HuH-7.5 (cell line): ENCODE data around the gene PNPLA2.

Experiments used
- DNase-seq: peaks from one replicate; pipeline ENCODE4 v3.0.0; 2011; ENCODE audit warnings: low spot score

PNPLA2 gene

GRCh38 chr11:819129-819931 is 616 bp downstream of the PNPLA2 start:
- DNase-seq, result peak; percentile 82

- peak; percentile 94 for DNase-seq
Observed at GRCh38 chr11:819943-820649, 1.4 kb downstream of the PNPLA2 start.

DNA sequence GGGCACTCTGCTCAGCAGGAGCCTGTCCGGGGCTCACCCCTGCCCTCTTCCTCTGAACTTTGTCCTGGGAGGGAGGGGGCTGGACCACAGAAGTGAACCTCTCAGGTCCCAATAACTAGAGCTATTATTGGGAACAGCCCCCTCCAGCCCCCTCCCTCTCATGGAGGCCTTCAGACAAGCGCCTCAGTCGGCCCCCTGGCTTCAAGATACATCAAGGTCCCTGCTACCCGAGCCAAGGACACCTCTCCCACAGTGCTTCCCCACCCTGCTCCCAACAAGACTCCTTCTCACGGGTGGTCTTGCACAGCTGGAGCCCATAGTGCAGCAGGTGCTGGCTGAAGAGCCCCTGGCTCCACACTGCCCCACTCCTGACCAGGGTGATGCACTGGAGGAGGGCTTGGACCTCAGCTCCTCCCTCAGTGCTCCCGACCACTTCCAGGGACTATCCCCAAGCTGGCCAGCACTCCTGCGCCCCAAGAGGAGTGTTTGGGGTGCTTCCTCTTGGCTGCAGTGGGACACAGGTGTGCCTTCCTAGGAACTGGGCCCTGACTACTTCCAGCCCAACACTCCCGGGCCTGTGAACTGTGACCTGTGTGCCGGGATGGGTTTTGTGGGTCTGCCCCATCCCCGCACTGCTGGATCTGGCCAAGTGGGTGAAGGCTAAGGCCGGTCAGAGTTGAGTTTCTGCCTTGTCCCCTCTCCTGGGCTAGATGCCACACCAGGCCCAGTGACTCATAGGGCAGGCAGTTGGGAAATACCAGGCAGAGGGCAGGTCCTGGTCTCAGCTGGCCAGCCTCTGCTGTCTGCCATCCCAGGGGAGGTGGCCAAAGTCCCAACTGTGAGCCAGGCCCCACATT is 2.2 kb downstream of the PNPLA2 start:
- DNase-seq, result no peak

DNA sequence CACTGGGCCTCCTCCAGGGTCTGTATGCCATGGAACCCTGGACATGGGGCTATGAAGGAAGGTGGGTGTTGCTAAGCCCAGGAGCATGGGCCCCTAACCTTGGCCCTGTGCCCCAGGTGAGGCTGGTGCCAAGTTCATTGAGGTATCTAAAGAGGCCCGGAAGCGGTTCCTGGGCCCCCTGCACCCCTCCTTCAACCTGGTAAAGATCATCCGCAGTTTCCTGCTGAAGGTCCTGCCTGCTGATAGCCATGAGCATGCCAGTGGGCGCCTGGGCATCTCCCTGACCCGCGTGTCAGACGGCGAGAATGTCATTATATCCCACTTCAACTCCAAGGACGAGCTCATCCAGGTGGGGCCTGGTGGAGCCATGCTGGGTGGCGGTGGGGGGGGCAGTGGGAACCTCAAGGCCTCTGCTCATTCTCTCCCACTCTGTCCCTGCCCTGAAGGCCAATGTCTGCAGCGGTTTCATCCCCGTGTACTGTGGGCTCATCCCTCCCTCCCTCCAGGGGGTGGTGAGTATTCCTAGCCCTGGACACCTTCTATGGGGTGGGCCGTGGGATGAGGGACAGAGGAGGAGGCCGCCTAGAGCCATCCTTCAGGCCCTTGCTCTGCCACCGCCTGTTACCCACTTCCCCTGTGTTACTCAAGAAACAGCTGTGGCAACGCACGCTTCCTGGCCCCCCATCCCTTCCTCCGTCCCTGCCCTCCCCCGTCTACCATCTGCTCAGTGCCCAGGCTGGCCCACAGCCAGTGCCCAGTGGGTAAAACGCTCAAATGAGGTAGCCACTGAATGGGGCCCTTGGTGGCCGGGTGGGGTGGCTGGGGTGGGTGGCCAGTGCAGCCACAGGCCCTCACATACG is 3.0 kb downstream of the PNPLA2 start:
- no peak for DNase-seq

- no peak for DNase-seq
Observed at GRCh38 chr11:823441-824291, 5.0 kb downstream of the PNPLA2 start.

DNA sequence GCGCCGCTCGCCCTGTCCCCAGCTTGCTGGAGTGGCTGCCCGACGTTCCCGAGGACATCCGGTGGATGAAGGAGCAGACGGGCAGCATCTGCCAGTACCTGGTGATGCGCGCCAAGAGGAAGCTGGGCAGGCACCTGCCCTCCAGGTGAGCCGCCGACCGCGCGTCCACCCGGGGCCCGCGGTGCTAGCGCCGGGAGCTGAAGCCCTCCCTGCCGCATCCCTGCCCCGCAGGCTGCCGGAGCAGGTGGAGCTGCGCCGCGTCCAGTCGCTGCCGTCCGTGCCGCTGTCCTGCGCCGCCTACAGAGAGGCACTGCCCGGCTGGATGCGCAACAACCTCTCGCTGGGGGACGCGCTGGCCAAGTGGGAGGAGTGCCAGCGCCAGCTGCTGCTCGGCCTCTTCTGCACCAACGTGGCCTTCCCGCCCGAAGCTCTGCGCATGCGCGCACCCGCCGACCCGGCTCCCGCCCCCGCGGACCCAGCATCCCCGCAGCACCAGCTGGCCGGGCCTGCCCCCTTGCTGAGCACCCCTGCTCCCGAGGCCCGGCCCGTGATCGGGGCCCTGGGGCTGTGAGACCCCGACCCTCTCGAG is 5.7 kb downstream of the PNPLA2 start:
- DNase-seq, result no peak

DNA sequence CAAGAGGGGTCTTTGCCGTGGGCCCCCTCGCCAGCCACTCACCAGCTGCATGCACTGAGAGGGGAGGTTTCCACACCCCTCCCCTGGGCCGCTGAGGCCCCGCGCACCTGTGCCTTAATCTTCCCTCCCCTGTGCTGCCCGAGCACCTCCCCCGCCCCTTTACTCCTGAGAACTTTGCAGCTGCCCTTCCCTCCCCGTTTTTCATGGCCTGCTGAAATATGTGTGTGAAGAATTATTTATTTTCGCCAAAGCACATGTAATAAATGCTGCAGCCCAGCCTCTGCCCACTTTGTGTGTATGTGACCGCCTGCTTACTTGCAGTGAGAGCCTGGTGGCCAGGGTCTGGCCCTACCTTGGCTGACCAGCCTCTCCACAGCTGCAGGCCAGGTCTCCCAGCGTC is 6.2 kb downstream of the PNPLA2 start:
- no peak for DNase-seq

- DNase-seq, result no peak
Observed at GRCh38 chr11:825366-826226, 6.9 kb downstream of the PNPLA2 start.

- no peak for DNase-seq
Observed at GRCh38 chr11:826227-826621, 7.5 kb downstream of the PNPLA2 start.

DNA sequence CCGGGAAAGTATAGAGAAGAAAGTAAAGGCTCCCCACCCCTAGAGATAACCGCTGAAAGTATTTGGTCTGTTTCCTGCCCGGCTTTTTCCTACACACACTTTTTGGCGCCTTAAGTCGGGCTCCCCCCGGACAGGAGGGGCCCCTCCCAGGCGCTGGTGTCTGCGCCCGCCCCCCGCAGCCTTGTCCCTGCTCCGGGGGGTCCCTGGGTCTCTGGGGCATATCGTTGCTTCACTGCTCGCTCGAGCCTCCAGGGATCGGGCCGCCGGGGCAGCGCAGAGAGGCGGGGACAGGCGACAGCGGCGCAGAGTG is 8.1 kb downstream of the PNPLA2 start:
- no peak for DNase-seq

- DNase-seq, result no peak
Observed at GRCh38 chr11:827146-827896, 8.6 kb downstream of the PNPLA2 start.

- no peak for DNase-seq
Observed at GRCh38 chr11:827897-828192, 9.1 kb downstream of the PNPLA2 start, which contains the start of gene CRACR2B. CRACR2B (plus strand) TSS chr11:827919; CDS start chr11:828608, 689 bp downstream.

- no peak for DNase-seq
Observed at GRCh38 chr11:828506-829175, 9.9 kb downstream of the PNPLA2 start.

DNA sequence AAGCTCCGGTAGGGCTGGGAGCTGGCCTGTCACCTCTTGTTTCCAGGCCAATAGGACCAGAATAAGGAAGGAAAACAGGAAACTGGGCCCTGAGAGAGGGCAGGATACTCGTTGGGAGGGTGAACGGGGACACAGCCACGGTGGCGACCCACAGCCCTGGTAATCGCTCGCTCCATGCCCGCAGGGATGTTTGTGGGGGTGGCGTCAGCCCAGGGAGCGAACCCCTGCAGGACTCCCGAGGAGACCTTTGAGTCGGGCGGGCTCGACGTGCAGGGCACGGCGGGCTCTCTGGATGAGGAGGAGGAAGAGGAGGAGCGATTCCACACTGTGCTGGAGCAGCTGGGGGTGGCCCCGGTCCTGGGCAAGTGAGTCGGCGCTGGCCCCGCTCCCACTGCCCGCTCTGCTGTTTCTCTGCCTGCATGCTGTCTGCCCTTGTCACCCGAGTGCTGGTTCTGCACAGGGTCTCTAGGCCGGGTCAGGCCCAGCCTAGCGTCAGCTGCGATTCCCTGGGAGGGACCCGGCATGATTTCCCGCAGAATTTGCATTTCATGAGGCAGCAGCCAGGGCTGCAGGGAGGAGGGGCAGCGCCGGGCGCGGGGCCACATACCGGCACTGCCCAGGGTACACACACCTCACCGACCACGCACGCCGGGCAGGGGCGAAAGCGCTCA is 10.6 kb downstream of the PNPLA2 start:
- no peak for DNase-seq

DNA sequence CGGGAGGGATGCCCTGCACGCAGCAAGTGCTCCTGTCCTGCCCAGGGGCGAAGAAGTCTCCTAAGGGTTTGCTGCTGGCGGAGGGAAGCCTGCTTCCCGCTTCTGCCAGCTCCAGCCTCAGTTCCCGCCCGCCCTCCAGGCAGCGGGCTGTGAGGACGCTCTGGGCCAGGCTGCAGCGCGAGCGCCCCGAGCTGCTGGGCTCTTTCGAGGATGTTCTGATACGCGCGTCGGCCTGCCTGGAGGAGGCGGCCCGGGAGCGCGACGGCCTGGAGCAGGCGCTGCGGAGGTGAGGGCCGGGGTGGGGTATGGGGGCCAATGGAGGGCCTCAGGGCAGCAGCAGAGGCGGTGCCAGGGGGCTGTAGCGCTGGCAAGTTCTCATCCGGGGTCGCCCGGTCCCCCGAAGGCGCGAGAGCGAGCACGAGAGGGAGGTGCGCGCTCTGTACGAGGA is 11.2 kb downstream of the PNPLA2 start:
- DNase-seq, result no peak

DNA sequence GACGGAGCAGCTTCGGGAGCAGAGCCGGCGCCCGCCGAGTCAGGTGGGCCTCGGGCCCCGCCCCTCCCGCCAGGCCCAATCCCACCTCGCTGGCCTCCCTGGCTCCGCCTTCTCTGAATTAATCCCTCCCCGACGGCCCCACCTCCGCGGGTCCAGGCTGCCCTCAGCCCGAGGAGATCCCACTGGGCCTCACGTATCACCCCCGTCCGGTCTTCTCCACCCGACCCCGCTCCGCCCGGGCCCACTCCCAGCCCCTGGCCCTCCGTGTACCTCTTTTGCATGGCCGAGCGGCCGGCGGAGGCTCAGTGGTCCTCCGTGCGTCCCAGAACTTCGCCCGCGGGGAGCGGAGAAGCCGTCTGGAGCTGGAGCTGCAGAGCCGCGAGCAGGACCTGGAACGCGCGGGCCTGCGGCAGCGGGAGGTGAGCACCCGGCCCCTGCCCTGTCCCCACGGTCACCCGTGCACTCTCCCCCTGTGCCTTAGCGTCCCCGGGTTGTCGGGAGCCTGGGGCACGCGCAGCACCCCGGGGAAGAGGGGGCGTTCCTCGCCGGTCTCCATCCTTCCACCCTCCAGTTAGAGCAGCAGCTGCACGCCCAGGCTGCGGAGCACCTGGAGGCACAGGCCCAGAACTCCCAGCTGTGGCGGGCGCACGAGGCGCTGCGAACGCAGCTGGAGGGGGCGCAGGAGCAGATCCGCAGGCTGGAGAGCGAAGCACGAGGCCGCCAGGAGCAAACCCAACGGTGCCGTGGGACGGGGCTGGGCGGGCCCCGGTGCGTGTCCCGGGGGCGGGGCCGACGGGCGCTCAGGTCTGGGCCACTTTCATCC is 11.8 kb downstream of the PNPLA2 start:
- DNase-seq, result peak; percentile 87
